HG02884 (cell line): Measurements from ENCODE around the gene CDC25A.
A peak's percentile ranks its signal among the peaks of the same experiment; 100 is the strongest.

Experiments
- ATAC-seq: cut with Tn5 transposase; IDR thresholded peaks from one replicate; pipeline ENCODE4 v1.9.1; 2021; ENCODE audit warnings: mild to moderate bottlenecking, moderate library complexity; ENCODE audit not compliant: unreplicated experiment

The CDC25A gene

GRCh38 chr3:48112108-48112791, 76.0 kb downstream of the CDC25A start:
- peak; percentile 91 for ATAC-seq

- no peak for ATAC-seq
Observed at GRCh38 chr3:48110463-48110862, 77.8 kb downstream of the CDC25A start.

- no peak for ATAC-seq
Observed at GRCh38 chr3:48107227-48107626, 81.0 kb downstream of the CDC25A start.
